ENCODE data around the gene PARP16.
"Not testable (repeated sequence)": the region's sequence is repeated elsewhere in the genome, so short reads cannot be mapped to it uniquely, and the experiment has no call there.

The PARP16 gene

DNA sequence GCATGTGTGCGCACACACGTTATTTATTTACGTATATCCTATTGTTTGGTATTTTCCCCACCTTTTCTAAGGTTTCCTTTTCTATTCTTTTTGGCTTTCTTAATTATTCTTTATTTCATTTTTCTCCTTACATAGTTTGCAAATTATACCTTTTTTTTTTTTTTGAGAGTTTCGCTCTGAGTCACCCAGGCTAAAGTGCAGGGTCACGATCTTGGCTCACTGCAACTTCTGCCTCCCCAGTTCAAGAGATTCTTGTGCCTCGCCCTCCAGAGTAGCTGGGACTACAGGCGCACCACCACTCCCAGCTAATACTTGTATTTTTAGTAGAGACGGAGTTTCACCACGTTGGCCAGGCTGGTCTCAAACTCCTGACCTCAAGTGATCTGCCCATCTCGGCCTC lies 55.4 kb downstream of the PARP16 start:
- DNase-seq = no peak

- DNase-seq = not testable (repeated sequence)
Observed at GRCh38 chr15:65226901-65227300, 59.8 kb downstream of the PARP16 start.

DNA sequence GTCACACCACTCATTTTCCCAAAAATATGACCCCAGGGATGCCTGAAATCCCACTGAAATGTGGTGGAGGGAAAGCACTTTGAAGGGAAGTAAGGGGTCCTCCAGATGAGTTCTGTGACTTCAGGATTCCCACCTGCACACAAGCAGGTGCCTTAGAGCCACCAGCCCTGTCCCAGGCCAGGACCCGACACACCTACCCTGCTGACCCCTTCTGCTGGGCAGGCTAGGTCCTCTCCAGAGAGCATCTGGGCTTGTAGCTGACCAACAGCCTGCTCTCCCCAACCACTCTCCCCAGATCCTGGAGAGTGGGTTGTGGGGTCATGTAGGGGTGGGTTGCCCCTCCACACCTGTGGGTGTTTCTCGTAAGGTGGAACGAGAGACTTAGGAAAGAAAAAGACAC lies 60.5 kb downstream of the PARP16 start:
- no peak for DNase-seq

DNA sequence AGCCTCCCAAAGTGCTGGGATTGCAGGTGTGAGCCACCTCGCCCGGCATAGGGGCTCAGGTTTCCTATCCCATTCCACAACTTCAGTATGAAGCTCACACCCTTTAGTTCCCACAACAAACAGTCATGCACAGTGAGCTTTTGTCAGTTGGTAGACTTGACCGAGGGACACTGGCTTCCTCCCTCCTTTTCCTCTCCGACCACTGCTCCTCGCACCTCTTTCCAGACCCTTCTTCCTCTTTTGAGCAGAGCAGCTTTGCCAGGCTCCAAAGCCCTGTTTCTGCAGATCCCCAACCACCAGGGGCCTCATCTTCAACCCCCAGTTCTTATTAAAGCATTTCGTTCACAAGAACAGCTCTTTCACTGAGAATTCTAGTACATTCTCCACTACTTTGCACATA lies 62.7 kb downstream of the PARP16 start:
- no peak for DNase-seq

GRCh38 chr15:65222891-65223290 lies 63.8 kb downstream of the PARP16 start:
- no peak for DNase-seq

DNA sequence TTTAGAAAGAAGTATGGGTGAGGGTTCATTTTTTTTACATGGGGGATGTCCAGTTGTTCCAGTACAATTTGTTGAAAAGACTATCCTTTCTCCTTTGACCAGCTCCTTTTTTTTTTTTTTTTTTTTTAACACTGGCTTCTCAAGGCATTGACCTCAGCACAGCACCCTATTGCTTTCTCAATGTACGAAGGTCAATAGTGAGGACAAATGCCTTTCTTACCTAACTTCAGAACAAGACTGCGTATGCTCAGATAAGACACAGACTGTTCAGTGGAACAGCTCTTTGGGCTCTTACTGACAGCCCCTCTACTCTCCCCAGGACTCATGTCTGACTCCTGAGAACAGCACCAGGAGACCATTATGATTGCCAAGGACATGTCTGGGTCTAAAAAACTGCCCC lies 65.0 kb downstream of the PARP16 start:
- no peak for DNase-seq

DNA sequence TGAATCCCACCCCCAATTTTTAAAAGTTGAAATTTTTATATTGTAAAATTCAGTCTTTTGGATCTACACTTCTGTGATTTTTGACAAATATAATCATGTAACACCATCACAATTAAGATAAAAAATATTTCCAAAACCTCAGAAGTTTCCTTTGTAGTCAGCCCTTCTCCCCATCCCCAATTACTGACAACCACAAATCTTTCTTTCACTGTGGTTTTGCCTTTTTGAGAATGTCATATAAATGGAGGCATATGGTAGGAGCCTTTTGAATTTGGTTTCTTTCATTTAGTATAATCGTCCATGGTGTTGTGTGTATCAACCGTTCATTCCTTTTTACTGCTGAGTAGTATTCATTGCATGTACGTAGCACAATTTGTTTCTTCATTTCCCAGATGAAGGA lies 67.5 kb downstream of the PARP16 start:
- DNase-seq = no peak

GRCh38 chr15:65217526-65218482 lies 68.9 kb downstream of the PARP16 start:
- DNase-seq = no peak

- no peak for DNase-seq
Observed at GRCh38 chr15:65215496-65215895, 71.2 kb downstream of the PARP16 start.

- DNase-seq = no peak
Observed at GRCh38 chr15:65214010-65214409, 72.7 kb downstream of the PARP16 start.

GRCh38 chr15:65213241-65213640 lies 73.4 kb downstream of the PARP16 start:
- DNase-seq = no peak

- no peak for DNase-seq
Observed at GRCh38 chr15:65212097-65212496, 74.6 kb downstream of the PARP16 start.

- no peak for DNase-seq
Observed at GRCh38 chr15:65211482-65211982, 75.2 kb downstream of the PARP16 start.

DNA sequence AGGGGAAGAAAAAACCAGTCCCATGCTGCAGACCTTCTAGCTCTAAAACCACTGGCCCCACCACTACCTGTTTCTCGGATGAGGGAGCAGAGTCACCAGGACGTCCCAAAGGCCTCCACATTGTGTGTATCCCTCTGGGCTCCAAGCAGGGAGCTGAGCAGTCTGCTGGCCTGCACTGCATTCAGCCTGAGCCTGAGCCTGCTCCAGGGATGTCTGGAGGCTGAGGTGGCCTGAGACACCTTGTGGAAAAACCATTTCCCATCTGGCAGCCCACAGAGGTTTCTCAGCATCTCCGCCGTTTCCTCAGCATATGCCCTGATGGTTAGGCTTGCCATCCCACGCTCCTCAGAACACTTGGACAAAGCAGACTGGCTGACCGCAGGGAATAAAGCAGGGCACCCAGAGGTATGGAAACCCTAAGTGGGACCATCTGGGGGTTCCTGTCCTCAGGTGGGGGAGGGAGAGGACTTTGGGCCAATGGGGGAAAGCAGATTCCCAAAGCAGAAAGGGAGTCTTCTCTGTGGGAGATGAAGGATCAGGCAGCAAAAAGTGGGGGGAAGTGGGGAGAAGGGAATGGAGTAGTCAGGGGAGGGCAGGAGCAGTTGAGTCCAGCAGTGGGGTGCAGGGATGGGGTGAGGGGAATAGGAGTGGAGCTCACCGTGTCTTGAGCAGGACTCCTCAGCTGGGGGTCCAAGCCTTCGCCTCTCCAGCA lies 75.8 kb downstream of the PARP16 start, which contains the start of gene CILP:
TSS of gene CILP (minus strand) at position 704 of the 712 bp plus-strand sequence. CDS start 1,718 bp downstream, outside the sequence.
- DNase-seq = no peak

DNA sequence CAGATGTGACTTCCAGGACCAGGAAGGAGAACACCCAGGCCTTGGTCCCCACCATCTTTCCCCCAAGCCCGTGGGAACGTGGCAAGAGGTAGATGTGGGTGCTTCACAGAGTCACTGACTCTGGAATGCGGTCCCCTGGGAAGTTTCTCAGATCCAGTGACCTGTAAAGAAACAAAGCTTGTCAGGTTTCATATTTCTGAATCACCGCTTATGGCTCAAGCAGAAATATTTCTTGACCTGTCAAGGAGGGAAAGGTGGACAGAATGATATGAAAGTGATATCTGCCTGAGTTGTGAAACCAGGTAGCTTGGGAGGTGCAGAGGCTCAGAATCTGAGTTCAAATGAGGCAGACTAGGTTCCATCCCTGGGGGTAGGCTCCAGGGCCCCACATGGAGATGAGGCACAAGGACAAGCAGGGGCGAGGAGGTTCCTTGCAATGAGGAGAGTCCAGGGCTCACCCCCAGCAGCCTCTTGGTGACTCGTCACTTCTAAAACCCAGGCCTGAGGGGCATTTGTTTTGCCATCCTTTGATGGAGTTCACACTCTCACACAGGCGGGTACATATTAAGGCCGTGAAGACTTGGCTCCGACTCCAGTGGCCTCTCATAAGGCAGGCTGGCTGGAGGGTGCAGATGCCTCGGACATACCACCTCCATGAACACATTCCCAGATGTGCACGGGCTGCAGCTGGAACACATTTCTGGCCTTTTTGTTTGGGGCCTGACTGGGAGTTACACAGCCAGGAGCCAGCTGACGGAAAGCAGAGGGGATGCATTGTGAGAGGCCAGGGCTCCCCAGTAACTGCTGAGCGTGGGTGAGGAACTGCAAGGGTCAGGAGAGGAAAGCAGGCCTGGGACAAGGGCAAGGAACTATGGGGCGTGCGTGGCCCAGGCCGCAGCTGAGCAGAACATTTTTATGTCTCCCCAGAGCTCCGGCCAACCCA lies 76.7 kb downstream of the PARP16 start:
- no peak for DNase-seq

DNA sequence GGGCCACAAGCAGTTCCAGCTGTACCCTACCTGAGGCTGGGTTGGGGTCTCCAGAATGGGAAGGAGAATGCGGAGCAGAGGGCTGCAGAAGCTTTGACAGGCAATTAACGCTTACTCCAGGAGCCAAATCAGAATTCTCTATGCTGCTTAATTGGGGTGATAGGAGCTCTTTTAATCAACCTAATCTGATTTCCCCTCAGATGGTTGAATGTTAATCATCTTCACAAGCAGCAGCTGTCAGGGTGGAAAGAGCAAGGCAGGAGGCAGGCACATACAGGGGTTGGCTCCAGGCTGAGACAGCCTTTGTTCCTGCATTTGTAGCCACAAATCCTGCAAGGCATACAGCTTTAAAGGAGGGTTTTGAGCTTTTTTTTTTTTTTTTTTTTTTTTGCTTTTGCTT lies 78.0 kb downstream of the PARP16 start:
- DNase-seq = no peak

Measured in activated T-cell treated with anti-CD3 and anti-CD28 coated beads for 4 hours (primary cell).